Activated CD8-positive, alpha-beta memory T cell treated with anti-CD3 and anti-CD28 coated beads, Interleukin-2, amount 50 U/mL, for 24 hours (primary cell): ENCODE data around the gene TENM4.

Experiments
- DNase-seq: peaks from one replicate; pipeline ENCODE4 v3.0.0-alpha.2; 2020; ENCODE audit errors: extremely low read depth

TENM4 gene

DNA sequence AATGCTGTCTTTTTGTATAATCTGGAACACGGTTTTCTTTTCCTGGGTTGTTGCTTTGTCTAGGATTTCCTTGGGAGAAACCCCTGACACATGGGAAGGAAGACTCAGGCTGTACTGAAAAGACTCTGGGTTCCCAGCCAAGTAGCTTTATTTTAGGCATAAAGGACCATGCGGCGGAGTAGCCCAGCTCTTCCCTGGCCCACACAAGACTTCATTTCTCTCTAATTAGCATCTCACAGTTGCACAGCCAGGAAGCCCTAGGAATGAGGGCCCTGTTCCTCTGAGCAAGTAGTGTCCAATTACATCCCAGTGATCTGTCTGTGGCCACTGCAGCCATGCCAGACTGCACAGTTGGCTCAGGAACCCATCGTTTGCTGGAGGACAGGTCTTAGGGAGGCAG, 319.5 kb downstream of the TENM4 start:
- DNase-seq = no peak

GRCh38 chr11:79119491-79120284, 321.1 kb downstream of the TENM4 start:
- no peak for DNase-seq

DNA sequence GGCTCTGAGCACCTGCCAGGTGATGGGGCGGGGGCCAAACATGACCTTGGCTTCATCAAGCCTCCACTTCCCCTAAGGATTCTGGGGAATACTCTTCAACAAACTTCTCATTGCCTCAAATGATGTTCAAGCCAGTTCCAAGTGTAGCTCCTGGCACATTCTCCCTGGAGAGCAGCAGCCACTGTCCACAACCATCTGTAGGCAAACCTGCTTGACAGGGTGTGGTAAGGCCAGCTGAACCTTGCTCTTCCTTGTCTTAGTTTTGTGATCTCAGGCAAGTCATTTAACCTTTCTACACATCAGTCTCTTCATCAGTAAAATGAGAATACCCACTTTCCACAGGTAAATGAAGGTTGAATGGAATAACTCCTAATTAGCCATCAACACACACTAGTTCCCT, 323.3 kb downstream of the TENM4 start:
- DNase-seq = no peak

DNA sequence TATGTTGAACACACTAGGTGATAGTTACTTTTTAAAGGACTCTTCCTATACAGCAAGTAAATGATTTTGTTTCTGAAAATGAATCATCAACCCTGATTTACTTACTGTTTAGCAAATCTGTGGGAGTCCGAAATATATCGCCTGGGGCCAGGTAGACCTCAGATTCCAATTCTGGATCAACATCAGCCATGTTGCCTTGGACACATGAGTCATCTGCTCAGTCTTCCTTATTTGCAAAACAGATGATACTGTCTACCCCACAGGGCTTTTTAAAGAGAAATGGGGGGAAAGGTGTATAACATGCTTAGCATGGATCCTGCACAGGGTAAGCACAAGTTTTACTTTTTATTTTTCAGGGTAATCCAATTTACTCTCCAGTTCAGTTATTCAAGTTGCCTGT, 324.2 kb downstream of the TENM4 start:
- DNase-seq = no peak

DNA sequence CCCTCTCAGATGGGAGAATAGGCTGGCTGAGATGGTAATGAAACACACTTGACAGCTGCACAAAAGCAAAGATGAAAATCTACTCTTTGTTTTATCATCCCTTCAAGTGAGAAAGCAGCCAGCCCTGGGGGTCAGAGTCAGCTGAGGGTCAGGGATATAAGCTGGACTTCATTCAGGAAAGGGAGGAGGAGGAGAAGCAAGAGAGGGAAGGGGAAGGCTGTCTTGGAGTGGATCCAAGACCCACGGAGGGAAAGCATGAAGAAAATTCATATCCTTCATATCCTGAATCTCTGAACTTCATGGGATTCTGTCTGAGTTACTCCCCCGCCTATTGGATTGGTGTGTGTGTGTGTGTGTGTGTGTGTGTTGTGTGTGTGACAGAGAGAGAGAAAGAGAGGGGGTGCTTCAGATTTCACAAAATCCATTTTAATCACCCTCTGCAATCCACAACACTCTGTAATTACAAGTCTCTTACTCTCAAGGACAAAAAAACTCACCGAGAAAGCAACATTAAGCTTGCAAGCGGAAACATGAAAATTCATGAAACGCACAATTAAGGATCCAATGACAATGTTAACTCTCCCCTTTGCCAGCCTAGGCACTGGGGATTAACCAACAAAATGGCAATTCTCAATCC, 327.7 kb downstream of the TENM4 start:
- no peak for DNase-seq

- no peak for DNase-seq
Observed at GRCh38 chr11:79110796-79111195, 330.0 kb downstream of the TENM4 start.

DNA sequence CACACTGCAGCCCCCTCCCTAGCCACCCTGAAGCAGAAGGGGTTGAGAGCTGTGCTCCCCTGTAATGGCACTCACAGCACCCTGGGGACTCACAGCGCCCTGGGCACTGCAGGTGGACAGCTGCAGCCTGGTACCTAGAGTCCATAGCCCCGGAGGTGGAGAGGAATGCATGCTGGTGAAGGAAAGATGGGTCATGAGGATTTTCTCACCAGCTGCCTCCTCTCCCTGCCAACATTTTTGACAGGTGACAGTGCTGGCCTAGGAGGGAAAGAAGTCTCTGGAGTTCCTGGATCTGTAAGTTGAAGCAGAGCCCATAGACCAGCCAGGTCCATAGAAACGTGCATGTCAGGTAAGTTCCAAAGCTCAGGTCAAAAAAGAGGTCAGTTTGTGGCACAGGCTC, 330.5 kb downstream of the TENM4 start:
- DNase-seq = no peak

GRCh38 chr11:79108851-79109250, 332.0 kb downstream of the TENM4 start:
- DNase-seq = no peak

- no peak for DNase-seq
Observed at GRCh38 chr11:79102840-79103239, 338.0 kb downstream of the TENM4 start.

DNA sequence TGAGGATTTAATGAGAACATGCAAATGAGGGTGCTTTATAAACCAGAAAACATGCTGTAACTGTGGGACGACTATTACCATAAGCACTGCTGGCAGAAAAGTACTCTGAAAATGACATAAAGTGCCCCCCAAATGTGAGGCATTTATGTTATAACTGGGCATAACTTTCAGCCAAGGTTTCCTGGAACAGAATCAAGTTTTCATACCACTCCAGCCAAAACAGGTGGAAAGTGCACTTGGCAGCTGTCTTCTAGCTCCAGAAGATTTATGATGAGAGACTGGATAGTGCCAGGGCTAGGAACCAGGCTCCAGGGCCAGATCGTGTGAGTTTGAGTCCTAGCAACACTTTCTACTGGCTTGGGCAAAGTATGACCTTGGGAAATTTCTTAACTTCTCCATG, 339.2 kb downstream of the TENM4 start:
- DNase-seq = no peak

- no peak for DNase-seq
Observed at GRCh38 chr11:79100093-79100910, 340.5 kb downstream of the TENM4 start.

DNA sequence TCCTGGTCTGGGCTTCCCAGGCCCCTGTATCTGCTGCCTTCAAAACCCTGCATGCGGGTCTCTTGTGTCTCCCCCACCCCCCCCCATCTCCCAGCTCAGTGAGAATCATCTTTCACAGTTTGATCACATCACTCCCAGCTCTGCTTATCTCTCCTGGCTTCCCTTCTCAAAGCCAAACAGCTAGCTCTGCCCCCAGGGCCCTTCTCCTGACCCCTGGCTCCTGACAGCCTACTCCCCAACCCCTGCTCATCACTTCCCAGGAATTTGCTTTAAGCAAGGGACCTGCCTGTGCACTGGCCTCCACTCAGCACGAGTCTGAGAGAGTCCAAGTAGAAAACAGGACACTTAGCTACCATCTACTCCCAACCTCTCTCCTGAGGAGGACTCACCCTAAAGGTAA, 342.7 kb downstream of the TENM4 start:
- DNase-seq = no peak

DNA sequence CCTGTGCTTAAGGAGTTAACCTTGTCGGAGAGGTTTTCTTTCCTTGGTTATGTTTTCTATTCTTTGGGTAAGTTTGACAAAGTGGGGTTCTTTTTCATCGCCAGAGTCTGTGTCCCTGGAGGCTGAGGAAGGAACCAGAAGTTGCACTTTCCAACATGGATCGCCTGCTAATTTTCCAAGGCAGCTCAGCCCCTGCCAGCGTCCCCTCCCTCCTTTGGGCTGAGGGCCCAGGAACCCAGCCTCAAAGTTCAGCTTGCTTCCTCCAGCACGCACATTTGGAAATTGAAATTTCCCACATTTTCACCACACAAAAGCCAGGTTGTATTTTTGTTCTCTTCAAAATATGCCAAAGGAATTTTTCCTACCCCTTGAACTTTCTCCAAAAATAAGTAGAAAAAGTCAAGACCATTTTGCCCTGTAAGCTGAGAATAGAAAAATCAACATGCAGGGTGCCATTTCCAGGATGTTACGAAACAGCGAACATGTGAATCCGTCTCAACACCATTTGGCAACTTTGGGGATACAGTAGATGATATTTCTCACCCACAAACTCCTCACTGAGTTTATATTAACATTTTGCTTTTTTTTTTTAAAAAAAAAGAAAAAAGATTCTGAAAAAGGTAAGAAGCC, 343.5 kb downstream of the TENM4 start:
- DNase-seq = no peak

GRCh38 chr11:79095424-79095823, 345.4 kb downstream of the TENM4 start:
- no peak for DNase-seq

DNA sequence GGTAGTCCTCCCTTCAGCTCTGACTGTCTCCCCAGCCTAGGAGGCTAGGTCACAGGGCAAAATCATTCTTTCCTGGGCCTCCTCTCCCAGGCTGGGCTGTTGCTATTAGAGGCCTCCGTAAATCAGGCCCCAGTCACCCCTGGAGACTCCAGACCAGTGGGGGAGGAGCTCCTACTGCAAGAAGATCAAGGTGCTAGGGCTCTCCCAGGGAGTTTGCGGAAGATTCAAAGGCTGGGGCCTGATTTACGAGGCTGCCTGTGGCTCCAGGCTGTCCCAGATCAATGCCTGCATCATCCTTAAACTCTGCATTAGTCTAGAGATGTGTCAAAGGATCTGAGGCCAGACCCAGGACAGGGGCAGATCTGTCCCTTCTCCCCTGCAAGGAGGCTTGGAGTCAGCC, 346.2 kb downstream of the TENM4 start:
- DNase-seq = no peak

GRCh38 chr11:79092791-79093353, 348.0 kb downstream of the TENM4 start:
- DNase-seq = no peak

- DNase-seq = no peak
Observed at GRCh38 chr11:79090191-79090705, 350.6 kb downstream of the TENM4 start.

GRCh38 chr11:79089601-79090000, 351.2 kb downstream of the TENM4 start:
- DNase-seq = no peak

GRCh38 chr11:79088967-79089366, 351.9 kb downstream of the TENM4 start:
- DNase-seq = no peak

DNA sequence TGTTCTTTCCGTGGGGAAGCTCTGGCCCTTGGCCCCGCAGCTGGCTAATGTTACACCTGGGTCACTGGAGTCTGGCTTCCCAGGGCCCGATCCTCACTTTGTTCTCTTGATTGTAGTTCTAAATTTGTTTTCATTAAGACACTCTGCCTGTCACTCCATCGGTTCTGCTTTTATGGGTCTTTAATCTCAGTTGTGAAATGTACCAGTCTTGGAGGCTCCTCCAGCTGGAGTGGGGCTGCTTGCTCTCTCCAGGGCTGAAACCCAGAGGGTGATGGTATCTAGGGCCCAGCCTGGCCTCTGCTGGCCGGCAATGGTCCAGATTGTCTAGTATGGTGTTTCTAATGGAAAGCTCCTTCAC, 352.9 kb downstream of the TENM4 start:
- no peak for DNase-seq

GRCh38 chr11:79087238-79087960, 353.4 kb downstream of the TENM4 start:
- no peak for DNase-seq
